GM12892 (cell line): ENCODE measurements around the gene DAPK2.

ENCODE experiments used
- POLR2A ChIP-seq: IDR thresholded peaks from 2 replicates; pipeline ENCODE4 v1.6.1; 2011; ENCODE audit warnings: low read depth, low read length, control low read depth
- POLR2AphosphoS5 ChIP-seq: IDR thresholded peaks from 2 replicates; pipeline ENCODE4 v1.6.1; 2011; ENCODE audit warnings: low read depth, low read length, control low read depth

DNA sequence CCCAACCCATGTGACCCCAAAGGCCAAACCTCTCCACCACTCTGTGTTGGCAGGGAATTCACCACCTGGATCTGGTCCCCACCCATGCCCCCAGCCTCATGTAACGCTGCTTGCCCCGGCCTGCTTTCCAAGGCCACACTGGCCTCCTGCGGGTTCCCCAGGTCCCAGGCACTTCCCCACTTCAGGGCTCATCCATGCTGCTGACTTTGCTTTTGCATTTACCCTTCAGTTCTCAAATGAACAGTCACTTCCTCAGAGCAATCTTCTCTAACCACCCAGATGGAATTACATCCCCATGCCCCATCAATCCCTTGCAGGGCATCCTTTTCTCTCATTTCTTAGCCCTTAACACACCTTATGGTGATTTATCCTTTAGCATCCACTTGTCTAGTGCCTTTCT, 9.2 kb downstream of the DAPK2 start:
- TF ChIP-seq POLR2A = no peak
- no peak for TF ChIP-seq POLR2AphosphoS5
